Left ventricle myocardium inferior (tissue), 1 donor: ENCODE measurements around the gene TGFB1I1. TPM values are rescaled to one million over a fixed set of nuclear protein-coding genes. Genes with fewer than 3 reads are reported as not detected.

Source experiments
- DNase-seq: peaks from one replicate; pipeline ENCODE4 v3.0.0-alpha.2; 2020
- H3K27ac ChIP-seq: fragments of 200-600 bp; replicated peaks from 2 replicates; pipeline ENCODE4 v1.8.0; 2021
- H3K27me3 ChIP-seq: fragments of 200-600 bp; 2 replicates; pipeline ENCODE4 v1.8.0; 2021; ENCODE audit warnings: low read depth
- H3K36me3 ChIP-seq: fragments of 200-600 bp; 2 replicates; pipeline ENCODE4 v1.8.0; 2021
- H3K4me1 ChIP-seq: fragments of 200-600 bp; 2 replicates; pipeline ENCODE4 v1.8.0; 2021
- H3K4me3 ChIP-seq: fragments of 200-600 bp; 2 replicates; pipeline ENCODE4 v1.8.0; 2021; ENCODE audit warnings: mild to moderate bottlenecking, moderate library complexity
- H3K9me3 ChIP-seq: fragments of 200-600 bp; replicated peaks from 2 replicates; pipeline ENCODE4 v1.8.0; 2021
- intact Hi-C: fragments of 100-400 bp; cut with micrococcal nuclease; formaldehyde crosslinking; loops from one replicate; pipeline ENCODE4 v1.11.0; 2022
- total RNA-seq: library from RNA; stranded (reverse); fragmentation: NEBNext Ultra II Directional; extraction: Animal tissue kit (Norgen Biotek cat#: 25700); gene quantifications from one replicate; pipeline ENCODE4 v1.2.1, GENCODE V29; 2021
- TF ChIP-seq, protein P1 (sequence below): fragments of 200-600 bp; IDR thresholded peaks from 2 replicates; pipeline ENCODE4 v1.8.0; 2021; ENCODE audit warnings: antibody characterized with exemption, mild to moderate bottlenecking, borderline replicate concordance
- donor health status: DM: no; HTN: yes; CAD: no; lungs with severe emphysema.

The TGFB1I1 gene
- total RNA-seq, 1 donor from 2014 or later: 15.6 TPM

- intact Hi-C loops: loop anchor here (10.0 kb wide), 1 partner anchor 472 kb away; the partner anchor contains the start of gene HSD3B7
- Histone ChIP-seq H3K27ac (peak overlapping the region; percentile 99), H3K36me3 (peaks cover 3% of the 10 kb centered on the region), H3K9me3 (no peaks in the 10 kb centered on the region), H3K4me3 (peak overlapping the region; percentile 83), H3K4me1 (peaks cover 82% of the 10 kb centered on the region), H3K27me3 (no peaks in the 10 kb centered on the region)
- no peak for DNase-seq
- TF ChIP-seq, protein P1, sequence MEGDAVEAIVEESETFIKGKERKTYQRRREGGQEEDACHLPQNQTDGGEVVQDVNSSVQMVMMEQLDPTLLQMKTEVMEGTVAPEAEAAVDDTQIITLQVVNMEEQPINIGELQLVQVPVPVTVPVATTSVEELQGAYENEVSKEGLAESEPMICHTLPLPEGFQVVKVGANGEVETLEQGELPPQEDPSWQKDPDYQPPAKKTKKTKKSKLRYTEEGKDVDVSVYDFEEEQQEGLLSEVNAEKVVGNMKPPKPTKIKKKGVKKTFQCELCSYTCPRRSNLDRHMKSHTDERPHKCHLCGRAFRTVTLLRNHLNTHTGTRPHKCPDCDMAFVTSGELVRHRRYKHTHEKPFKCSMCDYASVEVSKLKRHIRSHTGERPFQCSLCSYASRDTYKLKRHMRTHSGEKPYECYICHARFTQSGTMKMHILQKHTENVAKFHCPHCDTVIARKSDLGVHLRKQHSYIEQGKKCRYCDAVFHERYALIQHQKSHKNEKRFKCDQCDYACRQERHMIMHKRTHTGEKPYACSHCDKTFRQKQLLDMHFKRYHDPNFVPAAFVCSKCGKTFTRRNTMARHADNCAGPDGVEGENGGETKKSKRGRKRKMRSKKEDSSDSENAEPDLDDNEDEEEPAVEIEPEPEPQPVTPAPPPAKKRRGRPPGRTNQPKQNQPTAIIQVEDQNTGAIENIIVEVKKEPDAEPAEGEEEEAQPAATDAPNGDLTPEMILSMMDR: no peak
These were observed 15.0 kb upstream of the TGFB1I1 start for GRCh38 chr16:31456988-31457360.

DNA sequence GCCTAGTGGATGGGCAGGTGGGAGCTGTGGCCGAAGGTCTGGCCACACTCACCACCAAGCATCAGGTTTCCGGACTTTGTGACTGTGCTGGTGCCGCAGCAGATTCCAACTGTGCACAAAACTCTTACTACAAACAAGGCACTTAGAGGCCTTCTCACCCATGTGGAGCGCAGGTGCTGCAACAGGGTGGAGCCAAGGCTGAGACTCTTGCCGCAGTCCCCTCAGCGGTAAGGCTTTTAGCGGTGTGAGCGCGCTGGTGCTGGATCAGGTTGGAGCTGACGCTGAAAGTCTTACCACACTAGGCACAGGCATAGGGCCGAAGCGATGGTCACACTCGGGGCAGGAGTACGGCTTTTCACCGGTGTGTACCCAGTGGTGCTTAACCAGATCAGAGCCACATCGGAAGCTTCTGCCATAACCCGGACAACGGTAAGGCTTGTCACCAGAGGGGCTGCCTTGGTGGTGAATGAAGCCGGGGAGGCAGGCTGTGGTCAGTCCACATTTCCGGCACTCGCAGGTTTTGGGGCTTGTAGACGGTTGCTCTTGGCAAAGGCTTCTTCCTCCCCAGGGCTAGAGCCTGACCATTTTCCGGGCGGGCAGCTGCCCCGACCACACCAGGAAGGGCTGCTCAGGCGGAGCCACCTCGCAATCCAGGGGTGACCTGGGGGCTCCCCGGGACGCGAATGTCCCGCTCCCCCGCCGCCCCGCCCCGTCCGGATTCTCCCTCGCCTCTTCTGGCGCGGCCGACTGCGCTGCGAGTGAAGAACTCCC is 13.7 kb upstream of the TGFB1I1 start:
- peaks cover 70% of the 10 kb centered on the region for H3K4me1 ChIP-seq
- TF ChIP-seq, protein P1: peak; percentile 45
- peak overlapping the region; percentile 99 for H3K27ac ChIP-seq
- H3K36me3 ChIP-seq: peaks cover 16% of the 10 kb centered on the region
- DNase-seq: no peak
- no peaks in the 10 kb centered on the region for H3K27me3 ChIP-seq
- intact Hi-C loops: loop anchor here (10.0 kb wide), 1 partner anchor 473 kb away; the partner anchor contains the start of gene HSD3B7
- H3K9me3 ChIP-seq: no peaks in the 10 kb centered on the region
- peak overlapping the region; percentile 83 for H3K4me3 ChIP-seq

DNA sequence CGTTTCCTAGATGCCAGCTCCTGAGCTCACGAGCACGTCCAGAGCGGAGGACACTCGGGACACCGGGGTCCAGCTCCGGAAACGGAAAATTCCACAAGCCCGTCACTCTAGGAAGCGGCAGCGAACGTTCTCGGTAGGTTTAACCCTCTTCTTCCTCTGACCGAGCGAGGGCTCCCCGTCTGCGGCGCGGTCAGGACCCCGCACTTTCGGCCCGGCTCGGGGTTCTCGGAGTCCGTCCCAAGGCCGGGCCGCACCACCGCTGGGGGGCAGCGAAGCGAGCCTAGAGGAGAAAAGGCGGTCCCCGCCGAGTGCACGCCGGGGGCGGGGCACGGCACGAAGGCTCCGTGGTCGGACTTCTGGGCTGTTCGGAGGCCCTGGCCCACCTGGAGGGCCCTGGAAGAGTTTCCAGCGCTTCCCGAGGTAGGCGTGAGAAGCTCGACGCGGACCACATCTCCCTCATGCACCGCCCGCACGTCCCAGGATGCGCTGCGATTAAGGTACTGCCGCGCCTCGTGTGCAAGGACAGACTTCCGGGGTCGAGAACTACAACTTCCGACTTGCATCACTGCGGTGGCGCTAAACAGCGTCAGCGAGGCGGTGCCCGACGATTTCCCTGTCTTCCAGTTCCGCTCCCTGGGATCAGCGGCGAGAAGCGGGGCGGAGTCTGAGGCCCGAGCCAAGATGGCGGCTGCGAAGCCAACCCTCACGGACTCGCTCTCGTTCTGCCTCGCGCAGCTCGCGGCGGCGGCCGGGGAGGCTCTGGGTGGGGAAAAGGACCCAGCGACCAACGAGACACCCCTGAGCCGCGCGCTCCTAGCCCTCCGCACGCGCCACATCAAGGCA is 12.9 kb upstream of the TGFB1I1 start, which contains the start of gene ARMC5:
Gene ARMC5 (plus strand): TSS at position 658 of the 843 bp plus-strand sequence. CDS start 24 bp downstream, at position 682.
- DNase-seq: peak; percentile 97
- Histone ChIP-seq H3K4me1 (peaks cover 62% of the 10 kb centered on the region), H3K36me3 (peaks cover 22% of the 10 kb centered on the region), H3K4me3 (peak within 1 kb of the TSS; percentile 83), H3K27me3 (no peaks in the 10 kb centered on the region), H3K27ac (peak within 1 kb of the TSS; percentile 99), H3K9me3 (no peaks in the 10 kb centered on the region)
- TF ChIP-seq, protein P1: peak; percentile 71
- intact Hi-C loops: loop anchor here (10.0 kb wide), 1 partner anchor 474 kb away; the partner anchor contains the start of gene HSD3B7

- DNase-seq: peak; percentile 100
- no peaks in the 10 kb centered on the region for H3K27me3 ChIP-seq
- H3K9me3 ChIP-seq: no peaks in the 10 kb centered on the region
- H3K4me1 ChIP-seq: peaks cover 55% of the 10 kb centered on the region
- H3K27ac ChIP-seq: peak overlapping the region; percentile 99
- H3K36me3 ChIP-seq: peaks cover 30% of the 10 kb centered on the region
- intact Hi-C loops: loop anchor here (10.0 kb wide), 1 partner anchor 475 kb away; the partner anchor contains the start of gene HSD3B7
- peak overlapping the region; percentile 83 for H3K4me3 ChIP-seq
- TF ChIP-seq, protein P1: no peak
These were observed 12.0 kb upstream of the TGFB1I1 start for GRCh38 chr16:31459687-31460581.

DNA sequence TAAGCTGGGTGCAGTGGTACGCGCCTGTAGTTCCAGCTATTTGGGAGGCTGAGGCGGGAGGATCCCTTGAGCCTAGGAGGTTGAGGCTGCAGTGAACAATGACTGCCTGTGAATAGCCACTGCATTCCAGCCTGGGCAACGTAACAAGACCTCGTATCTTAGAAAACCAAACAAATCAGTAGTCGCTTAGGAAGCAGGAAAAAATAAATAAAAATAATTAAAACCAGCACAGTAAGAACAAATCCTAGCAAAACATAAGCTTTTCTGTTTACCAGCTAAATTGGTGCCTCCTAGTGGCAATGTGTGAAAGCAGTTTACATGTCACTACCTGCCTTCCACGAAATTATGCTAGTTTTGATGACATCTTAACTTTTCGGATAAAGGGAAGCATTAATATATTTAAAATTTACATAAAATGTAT is 11.4 kb upstream of the TGFB1I1 start:
- peak overlapping the region; percentile 83 for H3K4me3 ChIP-seq
- H3K36me3 ChIP-seq: peaks cover 36% of the 10 kb centered on the region
- no peaks in the 10 kb centered on the region for H3K27me3 ChIP-seq
- no peaks in the 10 kb centered on the region for H3K9me3 ChIP-seq
- TF ChIP-seq, protein P1: peak; percentile 62
- intact Hi-C loops: no loop called here
- H3K4me1 ChIP-seq: peaks cover 48% of the 10 kb centered on the region
- no peak for DNase-seq
- H3K27ac ChIP-seq: peak overlapping the region; percentile 99
